GM12878 (cell line): Measurements from ENCODE around the gene ERC2. TPM values are rescaled to one million over a fixed set of nuclear protein-coding genes. Genes with fewer than 3 reads are reported as not detected.

ENCODE experiments used
- CUX1 ChIP-seq: IDR thresholded peaks from 2 replicates; pipeline ENCODE4 v1.6.1; 2012; ENCODE audit warnings: improper control_type of control experiment, low read depth, low read length; ENCODE audit not compliant: insufficient replicate concordance
- FOXK2 ChIP-seq: fragments of 450-650 bp; IDR thresholded peaks from 2 replicates; pipeline ENCODE4 v1.6.1; 2017; ENCODE audit warnings: mild to moderate bottlenecking, moderate library complexity
- PAX8 ChIP-seq: fragments of 450-650 bp; IDR thresholded peaks from 2 replicates; pipeline ENCODE4 v1.6.1; 2017; ENCODE audit warnings: mild to moderate bottlenecking, moderate library complexity
- polyA plus RNA-seq, 11 experiments: library from polyadenylated mRNA; depleted of rRNA in 4 of 11; unstranded in 6 of 11; stranded (reverse) in 5 of 11; fragments of >200 nt; fragmentation: Nextera tagmentation in 4 of 11; fragmentation: Illumina TruSeq in 1 of 11; extraction: Ambion mirVana in 4 of 11; extraction: Trizol in 1 of 11; gene quantifications; 1 replicate in 1 of 11; 2 replicates in 10 of 11; pipeline versions ENCODE4 v1.2.1 to v1.2.3, GENCODE V29; 2011 to 2016; ENCODE audit warnings: inconsistent platforms in 2 of 11, missing spikeins in 2 of 11, low read depth in 1 of 11
- total RNA-seq, 4 experiments: library from RNA; depleted of rRNA in 3 of 4; stranded (reverse); fragments of >200 nt in 3 of 4; fragmentation: Illumina TruSeq in 1 of 4; extraction: Trizol in 1 of 4; gene quantifications; 2 replicates each; pipeline versions ENCODE4 v1.2.1 to v1.2.3, GENCODE V29; 2013 to 2021
- TF ChIP-seq, protein P1 (sequence below): fragments of 150-350 bp; IDR thresholded peaks from 2 replicates; pipeline ENCODE4 v1.6.1; 2016; ENCODE audit warnings: low read depth, low read length
- TF ChIP-seq, protein P2 (sequence below): IDR thresholded peaks from 2 replicates; pipeline ENCODE4 v1.6.1; 2012; ENCODE audit warnings: low read depth, low read length, improper control_type of control experiment

Gene ERC2
- total and polyA plus RNA-seq, 10 of the 15 experiments (the other 5 are each of a cell fraction or from before 2014, with no cell fraction given) = 0.06 to 1.4 (median 0.12) TPM; not detected in 3

DNA sequence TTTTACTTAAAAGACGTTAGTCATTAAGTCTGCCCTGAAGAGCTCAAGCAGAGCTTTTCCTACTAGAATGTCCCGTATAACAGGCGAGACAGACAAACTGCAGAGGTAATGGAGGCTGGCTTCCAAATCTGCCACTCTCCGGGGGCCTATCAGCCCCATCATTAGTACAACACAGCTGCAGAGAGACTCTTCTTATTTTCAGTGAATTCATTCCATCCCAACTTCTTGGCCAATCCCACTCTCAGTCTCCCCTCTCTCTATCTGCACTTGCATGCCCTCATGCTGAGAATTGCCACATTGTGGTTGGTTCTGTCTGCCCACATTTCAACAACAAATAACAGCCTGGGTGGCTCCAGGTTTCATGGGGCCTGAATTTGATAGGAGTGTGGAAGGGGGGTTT lies 412.7 kb downstream of the ERC2 start (continued):
- TF ChIP-seq CUX1 (no peak), FOXK2 (no peak), PAX8 (no peak)
- TF ChIP-seq, protein P1, sequence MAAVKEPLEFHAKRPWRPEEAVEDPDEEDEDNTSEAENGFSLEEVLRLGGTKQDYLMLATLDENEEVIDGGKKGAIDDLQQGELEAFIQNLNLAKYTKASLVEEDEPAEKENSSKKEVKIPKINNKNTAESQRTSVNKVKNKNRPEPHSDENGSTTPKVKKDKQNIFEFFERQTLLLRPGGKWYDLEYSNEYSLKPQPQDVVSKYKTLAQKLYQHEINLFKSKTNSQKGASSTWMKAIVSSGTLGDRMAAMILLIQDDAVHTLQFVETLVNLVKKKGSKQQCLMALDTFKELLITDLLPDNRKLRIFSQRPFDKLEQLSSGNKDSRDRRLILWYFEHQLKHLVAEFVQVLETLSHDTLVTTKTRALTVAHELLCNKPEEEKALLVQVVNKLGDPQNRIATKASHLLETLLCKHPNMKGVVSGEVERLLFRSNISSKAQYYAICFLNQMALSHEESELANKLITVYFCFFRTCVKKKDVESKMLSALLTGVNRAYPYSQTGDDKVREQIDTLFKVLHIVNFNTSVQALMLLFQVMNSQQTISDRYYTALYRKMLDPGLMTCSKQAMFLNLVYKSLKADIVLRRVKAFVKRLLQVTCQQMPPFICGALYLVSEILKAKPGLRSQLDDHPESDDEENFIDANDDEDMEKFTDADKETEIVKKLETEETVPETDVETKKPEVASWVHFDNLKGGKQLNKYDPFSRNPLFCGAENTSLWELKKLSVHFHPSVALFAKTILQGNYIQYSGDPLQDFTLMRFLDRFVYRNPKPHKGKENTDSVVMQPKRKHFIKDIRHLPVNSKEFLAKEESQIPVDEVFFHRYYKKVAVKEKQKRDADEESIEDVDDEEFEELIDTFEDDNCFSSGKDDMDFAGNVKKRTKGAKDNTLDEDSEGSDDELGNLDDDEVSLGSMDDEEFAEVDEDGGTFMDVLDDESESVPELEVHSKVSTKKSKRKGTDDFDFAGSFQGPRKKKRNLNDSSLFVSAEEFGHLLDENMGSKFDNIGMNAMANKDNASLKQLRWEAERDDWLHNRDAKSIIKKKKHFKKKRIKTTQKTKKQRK = no peak
- TF ChIP-seq, protein P2, sequence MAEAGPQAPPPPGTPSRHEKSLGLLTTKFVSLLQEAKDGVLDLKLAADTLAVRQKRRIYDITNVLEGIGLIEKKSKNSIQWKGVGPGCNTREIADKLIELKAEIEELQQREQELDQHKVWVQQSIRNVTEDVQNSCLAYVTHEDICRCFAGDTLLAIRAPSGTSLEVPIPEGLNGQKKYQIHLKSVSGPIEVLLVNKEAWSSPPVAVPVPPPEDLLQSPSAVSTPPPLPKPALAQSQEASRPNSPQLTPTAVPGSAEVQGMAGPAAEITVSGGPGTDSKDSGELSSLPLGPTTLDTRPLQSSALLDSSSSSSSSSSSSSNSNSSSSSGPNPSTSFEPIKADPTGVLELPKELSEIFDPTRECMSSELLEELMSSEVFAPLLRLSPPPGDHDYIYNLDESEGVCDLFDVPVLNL = no peak
